Lower leg skin (tissue), 3 donors: ENCODE data around the gene GAB1.

ENCODE experiments used
- POLR2A ChIP-seq, 2 donors: fragments of 450-650 bp; IDR thresholded peaks; one replicate each; pipeline ENCODE4 v1.6.1; 2016 to 2017; ENCODE audit warnings: antibody characterized with exemption in 2 of 2, mild to moderate bottlenecking in 1 of 2, moderate library complexity in 1 of 2
- TF ChIP-seq, protein P1 (sequence below), 3 donors: fragments of 450-650 bp; IDR thresholded peaks; one replicate each; pipeline ENCODE4 v1.5.1; 2016; ENCODE audit warnings: antibody characterized with exemption in 3 of 3, mild to moderate bottlenecking in 3 of 3, moderate library complexity in 2 of 3

DNA sequence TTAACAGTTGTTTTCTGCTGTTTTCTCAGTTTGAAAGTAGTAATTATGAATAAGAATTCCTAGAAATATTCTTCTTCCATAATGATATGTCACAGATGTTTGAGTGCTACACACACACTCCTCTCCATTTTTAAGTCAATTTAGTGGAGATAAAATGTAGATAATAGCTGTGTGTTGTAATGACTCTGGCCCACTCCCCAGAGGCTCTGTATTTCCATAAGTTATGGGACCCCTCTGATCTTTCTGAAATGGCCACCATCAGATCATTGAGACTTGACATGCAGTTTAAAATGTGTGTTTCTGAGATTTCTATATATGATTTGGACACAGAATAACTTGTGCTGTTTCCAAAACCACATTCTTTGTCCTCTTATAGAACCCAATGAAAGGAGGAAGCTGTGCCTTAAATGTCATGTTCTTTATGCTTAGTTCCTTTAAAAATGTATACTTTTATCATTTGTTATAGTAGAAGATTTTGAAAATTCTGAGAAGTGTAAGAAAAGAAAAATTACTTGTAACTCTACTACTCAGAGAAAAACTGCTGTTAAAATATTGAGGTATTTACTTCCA, 46.4 kb downstream of the GAB1 start:
- TF ChIP-seq, protein P1, sequence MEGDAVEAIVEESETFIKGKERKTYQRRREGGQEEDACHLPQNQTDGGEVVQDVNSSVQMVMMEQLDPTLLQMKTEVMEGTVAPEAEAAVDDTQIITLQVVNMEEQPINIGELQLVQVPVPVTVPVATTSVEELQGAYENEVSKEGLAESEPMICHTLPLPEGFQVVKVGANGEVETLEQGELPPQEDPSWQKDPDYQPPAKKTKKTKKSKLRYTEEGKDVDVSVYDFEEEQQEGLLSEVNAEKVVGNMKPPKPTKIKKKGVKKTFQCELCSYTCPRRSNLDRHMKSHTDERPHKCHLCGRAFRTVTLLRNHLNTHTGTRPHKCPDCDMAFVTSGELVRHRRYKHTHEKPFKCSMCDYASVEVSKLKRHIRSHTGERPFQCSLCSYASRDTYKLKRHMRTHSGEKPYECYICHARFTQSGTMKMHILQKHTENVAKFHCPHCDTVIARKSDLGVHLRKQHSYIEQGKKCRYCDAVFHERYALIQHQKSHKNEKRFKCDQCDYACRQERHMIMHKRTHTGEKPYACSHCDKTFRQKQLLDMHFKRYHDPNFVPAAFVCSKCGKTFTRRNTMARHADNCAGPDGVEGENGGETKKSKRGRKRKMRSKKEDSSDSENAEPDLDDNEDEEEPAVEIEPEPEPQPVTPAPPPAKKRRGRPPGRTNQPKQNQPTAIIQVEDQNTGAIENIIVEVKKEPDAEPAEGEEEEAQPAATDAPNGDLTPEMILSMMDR (IDR thresholded peaks at IDR 0.05), result no peak
- no peak for TF ChIP-seq POLR2A (IDR thresholded peaks at IDR 0.05)
